Measurements from ENCODE around the gene SYNPO. TPM values are rescaled to one million over a fixed set of nuclear protein-coding genes. Genes with fewer than 3 reads are reported as not detected.

The SYNPO gene
- polyA plus RNA-seq, 4 donors = 26.7 to 106 (median 99.3) TPM

DNA sequence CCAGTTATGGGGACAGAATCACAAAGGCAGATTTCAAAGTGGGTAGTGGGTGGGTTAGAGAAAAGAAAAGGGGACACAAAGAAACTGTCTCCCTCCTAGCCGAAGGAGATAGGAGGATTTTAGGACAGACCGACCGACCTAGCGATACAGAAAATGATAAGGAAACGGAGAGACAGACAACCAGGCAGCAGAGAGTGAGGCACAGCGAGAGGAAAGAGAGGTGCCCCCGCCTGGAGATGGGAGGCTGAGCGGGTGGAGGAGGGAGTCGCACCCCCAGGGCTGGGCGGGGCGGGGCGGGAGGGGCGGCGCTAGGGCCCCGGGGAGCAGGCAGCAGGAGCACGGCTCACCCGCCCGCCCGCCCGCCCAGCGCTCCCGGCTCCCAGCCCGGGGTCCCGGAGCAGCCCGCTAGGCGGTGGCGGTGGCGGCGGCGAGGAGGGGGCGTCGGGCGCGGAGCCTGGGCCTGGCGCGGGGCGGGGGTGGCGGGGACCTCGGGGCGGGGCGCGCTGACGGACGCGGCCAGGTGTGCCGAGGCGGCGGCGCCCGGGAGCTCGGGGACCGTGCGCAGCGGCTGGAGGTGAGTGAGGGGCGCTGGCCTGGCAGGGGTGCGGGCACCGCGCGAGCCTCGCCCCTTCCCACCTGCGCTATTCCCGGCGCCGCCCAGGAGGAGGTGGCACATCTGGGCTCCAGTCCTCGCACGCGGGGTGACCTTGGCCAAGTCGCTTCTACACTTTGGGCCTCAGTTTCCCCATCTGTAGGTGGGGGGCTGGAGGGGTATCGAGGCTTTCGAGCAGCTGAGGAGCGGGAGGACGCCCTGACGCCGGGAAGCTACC is 15.9 kb upstream of the SYNPO start:
- no peak for DNase-seq (ENCODE audit: low read depth in 4 of 4, low spot score in 3 of 4)

DNA sequence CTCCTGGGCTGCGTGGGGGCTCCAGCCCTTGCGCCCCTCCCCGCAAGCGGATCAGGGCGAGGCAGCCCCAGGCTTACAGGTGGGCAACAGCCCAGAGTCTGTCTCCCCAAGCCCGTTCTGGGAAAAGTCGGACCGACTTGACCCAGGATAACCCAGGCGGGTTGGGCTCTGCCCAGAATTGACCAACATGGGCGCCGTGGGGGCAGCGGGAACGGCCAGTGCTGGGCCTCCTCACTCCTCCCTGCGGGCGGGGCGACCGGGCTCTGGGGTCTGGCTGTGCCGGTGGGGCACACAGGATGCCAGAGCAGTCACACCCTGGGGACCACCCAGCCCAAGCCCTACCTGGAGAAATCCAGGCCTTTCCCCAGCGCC is 15.3 kb upstream of the SYNPO start:
- no peak for DNase-seq (ENCODE audit: low read depth in 4 of 4, low spot score in 3 of 4)

DNA sequence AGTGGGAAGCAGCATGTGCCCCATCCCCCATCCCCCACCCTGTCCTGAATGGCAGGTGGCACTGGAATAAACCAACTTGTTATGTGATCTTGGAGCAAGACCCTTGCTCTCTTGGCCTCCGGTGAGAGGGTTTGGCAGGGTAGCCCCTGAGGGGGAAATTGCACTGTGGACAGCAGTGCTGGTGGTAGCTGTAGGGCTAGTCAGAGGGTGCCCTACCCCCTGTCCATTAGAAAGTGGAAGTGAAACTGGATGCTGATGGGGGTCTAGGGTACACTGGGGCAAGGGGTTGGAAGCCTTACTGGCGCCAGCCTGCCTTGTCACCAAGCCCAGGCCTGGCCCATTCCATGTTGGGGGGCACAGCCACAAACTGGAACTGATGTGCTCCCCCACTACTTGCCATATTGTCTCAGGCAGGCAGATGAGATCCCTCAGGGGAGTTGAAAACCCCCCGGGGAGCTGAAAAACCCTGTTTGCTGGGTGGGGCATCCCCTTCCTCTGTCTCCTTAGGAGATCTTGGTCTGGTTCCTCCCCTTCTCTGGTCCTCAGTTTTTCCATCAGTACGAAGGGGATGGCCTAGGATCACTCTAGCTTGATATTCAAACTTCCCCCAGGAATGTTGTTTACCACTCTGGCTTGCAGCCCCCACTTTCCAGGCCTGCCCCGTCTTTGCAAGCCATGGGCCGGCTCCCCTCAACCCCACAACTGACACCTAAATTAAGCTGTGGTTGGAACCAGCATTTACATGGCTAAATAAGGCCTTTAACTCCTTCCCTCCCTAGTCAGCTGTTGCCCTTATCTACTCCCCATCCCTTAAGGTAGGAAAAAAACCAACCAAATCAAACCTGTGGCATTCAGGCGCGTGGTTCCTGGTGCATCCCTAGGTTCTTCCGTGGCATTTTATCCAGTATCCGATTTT is 14.4 kb upstream of the SYNPO start:
- DNase-seq (ENCODE audit: low read depth in 4 of 4, low spot score in 3 of 4) = no peak

DNA sequence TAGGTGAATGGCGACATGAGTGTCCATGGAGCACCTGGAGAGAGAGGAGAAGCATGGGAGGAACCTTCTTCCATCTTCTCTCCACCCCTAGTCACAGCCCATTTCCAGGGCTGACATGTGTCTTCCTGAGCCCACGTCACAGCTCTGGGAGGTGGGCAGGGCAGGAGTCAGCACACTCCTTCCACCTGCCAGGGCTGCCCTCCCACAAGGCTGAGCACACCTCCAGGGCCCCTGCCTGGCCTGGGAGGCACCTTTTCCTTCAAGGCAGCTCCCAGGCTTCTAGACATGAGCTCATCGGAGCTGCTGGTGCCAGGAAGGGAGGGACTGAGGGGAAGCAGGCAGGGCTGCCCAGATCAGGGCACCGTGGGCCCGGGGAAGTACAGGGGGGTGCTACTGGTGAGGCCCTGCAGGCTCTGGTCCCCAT is 13.6 kb upstream of the SYNPO start:
- no peak for DNase-seq (ENCODE audit: low read depth in 4 of 4, low spot score in 3 of 4)

DNA sequence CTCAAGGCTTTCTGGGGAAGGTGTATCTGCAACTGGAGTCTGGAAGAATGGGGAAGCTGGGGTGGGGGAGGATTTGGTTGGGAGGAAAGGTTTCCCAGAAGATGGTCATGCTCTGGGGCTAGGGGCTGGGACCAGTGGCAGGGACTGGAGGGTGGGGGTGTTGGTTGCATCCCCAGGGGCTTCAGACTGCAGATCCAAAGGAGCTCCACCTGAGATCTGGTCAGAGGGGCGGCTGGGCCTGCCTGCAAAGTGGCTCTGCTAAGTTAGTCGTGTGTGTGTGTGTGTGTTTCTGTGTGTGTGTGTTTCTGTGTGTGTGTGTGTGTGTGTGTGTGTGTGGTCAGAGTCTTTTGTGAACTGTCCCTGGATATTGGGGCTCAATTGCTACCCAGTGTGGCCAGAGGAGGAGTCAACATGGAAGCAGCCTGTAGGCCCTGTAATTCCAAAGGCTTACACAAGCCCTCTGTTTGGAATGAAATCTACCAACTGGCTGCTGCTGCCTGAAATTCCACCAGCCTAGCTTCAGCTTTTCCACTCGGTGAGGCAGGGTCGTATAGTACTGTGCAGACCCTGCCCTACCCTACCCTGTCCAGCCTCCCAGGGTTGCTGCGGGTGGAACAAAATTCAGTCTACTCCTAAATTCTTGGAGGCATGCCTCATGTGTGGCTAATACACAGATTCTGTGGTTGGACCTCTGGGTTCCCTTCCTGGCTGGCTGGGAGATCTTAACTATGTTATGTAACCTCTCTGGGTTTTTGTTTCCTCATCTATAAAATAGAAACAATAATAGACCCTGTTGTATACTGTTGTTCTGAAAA is 12.5 kb upstream of the SYNPO start:
- no peak for DNase-seq (ENCODE audit: low read depth in 4 of 4, low spot score in 3 of 4)

DNA sequence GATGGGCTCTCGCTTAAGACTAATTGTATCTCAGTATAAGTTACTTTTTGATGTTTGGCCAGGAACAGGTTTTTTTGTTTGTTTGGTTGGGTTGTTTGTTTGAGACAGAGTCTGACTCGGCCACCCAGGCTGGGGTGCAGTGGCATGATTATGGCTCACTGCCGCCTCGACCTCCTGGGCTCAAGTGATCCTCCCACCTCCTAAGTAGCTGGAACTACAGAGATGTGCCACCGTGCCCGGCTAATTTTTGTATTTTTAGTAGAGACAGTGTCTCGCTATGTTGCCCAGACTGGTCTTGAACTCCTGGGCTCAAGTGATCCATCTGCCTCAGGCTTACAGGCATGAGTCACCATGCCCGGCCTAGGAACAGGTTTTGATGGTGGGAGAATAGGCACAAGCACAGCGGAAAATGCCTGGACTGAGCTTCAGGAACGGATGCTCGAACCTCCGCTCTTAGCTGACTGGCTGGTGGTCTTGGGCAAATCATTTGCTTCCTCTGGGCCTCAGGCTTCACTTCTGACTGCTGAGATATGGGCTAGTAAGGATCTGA is 11.4 kb upstream of the SYNPO start:
- DNase-seq (ENCODE audit: low read depth in 4 of 4, low spot score in 3 of 4) = no peak

DNA sequence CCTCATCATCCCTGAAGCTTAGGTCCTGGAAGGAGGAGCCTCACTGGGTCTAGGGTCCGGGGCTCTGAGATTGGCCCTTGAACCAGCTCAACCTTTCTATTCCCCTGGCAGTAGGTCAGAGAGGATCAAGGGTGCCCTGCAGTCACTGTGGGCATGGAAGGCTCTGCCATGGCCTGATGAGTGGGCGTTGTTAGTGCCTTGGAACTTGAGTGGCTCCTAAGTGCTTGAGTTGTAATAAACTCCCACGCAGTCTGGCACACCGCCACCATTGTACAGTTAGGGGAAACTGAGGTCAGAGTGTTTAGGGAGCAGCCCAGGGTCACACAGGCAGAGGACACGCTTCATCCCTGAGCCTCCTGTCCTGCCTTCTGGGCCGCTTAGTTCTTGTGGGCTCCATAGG is 10.4 kb upstream of the SYNPO start:
- no peak for DNase-seq (ENCODE audit: low read depth in 4 of 4, low spot score in 3 of 4)

DNA sequence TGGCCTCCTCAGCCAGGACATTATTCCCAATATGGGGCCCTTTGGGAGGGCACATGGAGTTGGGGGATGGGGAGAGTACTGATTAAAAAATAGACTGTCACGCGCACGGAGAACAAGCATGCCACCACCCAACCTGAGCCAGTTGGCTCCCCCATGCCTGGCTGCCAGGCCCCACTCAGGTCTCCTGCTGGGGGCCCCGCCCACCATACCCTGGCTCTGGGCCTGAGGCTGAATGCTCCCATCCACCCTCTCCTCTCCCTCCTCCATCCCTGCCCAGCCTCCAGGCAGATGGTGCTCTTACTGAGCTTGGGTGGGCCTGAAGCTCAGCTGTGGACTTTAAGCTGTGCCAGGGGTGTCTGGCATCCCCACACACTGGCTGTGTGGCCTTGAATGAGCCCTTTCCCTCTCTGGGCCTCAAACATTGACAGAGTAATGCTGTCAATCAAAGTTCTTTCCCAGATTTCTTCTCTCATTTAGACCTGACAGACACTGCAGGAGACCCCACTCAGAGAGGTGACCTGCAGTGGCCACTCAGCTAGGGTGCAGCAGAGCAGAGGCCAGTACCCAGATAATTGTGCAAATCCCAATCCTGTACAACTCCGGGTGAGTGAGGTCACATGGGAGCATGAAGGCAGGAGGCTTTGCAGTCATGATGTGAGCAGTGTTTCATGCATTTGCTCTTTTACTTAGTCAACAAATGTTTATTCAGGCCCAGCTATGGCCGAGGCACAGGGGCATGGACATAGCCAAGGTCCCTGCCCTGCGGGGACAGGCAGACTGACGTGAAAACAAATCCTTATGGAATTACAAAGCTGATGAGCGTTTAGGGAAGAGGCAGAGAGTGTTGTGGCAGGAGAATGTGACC is 9.8 kb upstream of the SYNPO start:
- no peak for DNase-seq (ENCODE audit: low read depth in 4 of 4, low spot score in 3 of 4)

DNA sequence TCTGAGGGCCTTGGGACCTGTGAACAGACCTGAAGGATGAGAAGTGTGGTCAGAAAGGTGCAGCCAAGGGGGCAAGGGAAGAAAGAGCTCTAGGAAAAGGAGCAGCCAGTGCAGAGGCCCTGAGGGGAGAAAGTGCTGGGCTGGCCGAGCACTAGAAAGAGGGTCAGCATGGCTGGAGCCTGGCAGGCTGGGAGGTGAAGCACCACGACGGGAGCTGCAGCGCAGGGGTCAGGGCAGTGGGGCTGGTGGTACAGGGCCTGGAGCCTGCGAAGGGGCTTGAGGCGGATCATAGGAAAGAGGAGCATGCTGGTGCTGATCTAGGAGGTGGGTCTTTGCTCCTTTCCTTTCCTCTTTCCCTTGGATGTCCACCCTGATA is 9.1 kb upstream of the SYNPO start:
- no peak for DNase-seq (ENCODE audit: low read depth in 4 of 4, low spot score in 3 of 4)

DNA sequence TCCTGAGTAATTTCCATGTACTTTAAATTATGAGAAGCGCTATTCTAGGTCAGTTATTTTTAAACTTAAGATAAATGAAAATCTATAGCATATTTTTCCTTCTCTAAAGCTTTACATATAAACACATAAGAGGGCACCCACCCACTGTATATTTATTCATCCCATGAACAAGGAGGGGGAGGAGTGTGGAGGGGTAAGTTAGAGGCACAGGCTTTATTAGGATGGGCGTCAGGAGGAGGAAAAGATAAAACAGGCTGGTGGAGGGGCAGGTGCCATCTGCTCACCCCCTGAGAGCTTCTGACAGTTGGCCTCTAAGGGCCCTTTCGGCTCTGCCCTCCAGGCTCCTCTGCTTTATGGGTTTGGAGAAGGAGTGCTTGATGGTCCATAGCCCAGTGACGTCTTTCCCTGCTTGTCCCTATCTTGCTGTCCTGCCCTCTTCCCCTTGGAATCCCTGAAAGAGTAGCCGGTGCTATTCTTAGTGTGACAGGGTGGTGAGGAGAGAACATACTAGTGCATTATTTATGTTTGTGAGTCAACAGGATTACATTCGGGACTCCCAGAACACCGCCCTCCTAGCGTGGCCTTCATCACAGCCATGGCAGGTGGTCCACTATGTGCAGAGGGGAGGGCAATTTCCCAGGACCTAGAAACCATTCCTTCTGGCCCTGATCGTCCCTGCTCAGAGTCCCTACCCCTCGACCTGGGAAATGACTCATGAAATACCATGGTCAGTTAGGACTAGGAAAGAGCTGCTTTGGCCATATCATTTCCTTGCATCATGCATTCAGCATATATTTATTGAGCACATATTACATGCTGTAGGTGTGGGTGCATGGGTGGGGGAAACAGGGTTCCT is 7.9 kb upstream of the SYNPO start:
- no peak for DNase-seq (ENCODE audit: low read depth in 4 of 4, low spot score in 3 of 4)

DNA sequence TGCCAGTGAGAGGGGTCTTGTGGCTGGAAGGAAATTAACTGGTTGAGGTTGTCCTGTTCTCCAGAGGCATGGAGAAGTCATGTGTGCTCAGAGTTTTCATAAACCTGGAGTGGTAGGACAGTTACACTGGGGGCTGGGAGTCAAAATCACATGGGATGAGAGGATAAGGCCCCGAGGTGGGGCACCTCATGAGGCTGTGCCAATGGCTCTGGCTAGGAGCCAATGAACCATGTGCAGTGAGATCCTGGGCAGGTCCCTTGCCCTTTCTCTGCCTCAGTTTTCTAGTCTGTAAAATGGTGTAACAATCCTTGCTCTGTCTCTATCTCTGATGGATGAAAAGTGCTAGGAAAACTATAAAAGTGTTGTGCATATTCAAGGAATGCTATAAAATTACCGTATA is 7.0 kb upstream of the SYNPO start:
- DNase-seq (ENCODE audit: low read depth in 4 of 4, low spot score in 3 of 4) = no peak

DNA sequence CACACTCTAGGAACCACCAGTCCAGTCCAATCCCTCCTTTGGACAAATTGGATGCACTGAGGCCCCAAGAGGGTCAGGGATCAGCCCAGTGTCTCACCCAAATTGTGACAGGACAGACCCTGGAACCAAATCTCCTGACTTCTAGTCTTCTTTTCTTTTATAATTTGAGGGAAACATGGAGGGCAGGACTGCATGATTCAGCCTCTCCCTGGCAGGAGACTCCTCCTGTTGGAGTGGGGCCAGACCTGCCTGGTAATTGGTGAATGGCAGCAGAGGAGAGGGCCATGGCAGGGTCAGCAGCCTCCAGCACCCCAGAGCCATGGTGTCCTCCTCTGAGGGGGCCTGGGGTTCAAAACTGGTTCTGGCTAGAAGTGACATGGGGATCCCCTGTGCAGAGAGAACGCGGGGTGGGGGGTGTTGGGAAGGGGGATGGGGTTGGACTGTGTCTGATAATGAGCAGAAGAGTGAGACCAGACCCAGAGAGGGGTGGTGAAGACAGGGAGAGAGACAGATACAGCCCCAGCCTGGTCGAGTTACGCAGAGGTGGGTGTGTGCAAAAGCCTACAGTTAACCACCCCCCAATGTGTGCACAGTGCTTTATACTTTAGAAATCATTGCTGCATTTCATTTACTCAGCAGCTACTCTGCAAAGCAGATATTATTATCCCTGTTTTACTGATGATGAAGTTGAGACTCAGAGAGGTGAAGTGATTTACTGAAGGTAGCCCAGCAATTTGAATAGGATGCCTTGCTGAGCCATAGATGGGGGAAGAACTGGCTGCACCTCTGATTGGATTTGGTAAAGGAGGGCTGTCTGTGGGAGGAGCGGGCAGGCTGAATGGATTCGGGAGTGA is 3.8 kb upstream of the SYNPO start:
- no peak for DNase-seq (ENCODE audit: low read depth in 4 of 4, low spot score in 3 of 4)

DNA sequence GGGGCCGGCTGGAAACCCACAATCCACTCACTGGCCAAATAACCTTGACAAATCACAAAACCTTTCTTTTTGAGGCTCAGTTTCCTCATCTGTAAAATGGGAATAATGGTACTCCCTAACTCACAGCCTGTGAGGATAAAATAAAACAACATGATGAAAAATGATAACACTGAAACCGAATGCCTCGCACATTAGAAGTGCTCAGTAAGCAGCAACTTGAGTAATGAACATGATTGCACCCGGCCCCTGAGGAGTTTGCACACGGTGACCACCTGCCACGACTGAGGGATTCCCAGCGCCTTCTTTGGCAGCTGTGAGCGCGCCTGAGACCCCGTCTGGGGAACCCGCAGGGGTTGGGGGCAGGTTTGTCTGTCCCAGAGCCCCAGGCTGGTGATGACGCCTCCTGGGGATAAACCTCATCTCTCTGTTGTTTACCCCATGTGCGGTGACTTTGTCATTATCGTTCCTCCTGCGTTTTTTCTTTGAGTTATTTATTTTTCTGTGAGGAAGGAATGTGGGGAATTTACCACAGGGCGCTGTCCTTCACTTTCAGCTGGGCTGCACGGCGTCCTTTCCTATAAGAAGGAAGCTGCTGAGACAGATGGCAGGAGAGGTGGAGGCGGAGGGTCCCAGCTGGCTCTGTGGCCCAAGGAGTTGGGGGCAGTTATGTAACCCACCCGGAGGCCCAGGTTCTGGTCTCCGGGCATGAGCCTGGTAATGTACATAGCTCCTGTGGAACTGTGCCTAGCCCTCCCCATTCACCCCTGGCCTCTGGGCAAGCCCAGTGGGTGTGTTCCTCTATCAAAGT is 3.0 kb upstream of the SYNPO start:
- no peak for DNase-seq (ENCODE audit: low read depth in 4 of 4, low spot score in 3 of 4)

DNA sequence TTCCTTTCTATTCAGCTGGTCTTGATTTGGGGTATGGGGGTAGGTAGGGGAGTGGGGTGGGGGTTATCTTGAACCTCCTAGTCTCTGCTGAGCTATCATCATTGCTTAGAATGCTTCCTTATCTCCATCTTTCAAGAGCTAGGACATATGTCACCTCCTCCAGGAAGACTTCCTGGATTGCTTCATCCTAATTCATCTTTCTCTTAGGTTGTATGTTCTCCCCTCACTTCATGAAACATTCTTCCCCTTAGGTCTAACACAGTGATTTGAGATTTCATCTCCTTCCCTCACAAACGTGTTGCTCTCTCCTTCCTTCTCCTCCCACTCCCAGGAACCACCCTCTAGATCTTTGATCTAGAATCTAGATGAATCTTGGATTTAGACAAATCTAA is 2.4 kb upstream of the SYNPO start:
- DNase-seq (ENCODE audit: low read depth in 4 of 4, low spot score in 3 of 4) = no peak

DNA sequence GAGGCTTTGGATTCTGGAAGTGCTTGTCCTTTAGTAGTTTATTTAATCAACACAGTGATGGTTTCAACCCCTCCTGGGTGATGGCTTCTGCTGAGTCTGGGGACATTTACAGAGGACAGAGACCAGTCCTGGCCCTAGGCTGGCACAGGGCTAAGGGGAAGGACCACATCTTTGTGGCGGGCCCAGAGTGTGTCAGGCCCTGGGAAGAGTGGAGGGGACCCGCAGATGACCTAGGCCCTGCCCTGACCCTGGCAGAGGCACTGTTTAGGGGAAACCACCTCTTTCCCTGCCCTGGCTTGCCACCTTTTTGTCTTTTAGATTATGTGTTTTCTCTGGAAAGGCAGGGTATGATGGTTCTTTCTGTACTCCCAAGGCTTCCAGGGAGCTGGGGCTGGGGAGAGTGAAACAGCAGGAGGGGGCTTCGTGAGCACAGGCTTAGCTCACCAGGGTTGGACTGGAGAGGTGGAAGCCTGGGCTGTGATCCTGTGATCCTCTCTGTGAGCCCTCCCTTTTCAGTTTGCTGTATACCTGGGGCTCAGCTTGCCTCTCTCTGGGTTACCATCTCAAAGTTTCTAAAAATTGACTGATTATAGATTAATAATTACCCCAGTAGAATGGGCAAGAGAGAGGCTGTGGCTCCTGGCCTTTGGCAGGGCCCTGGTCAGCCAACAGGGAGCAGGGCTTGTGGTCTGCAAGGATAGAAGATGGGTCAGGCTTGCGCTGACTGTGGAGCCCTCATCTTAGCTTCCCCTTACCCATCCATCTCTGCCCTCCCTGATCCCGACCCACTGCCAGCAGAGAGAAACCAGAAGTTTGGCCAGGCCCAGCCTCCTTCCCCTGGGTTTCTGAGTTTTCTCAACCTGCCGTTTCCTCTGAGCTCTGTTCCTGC is 1.7 kb upstream of the SYNPO start:
- DNase-seq (ENCODE audit: low read depth in 4 of 4, low spot score in 3 of 4) = no peak

DNA sequence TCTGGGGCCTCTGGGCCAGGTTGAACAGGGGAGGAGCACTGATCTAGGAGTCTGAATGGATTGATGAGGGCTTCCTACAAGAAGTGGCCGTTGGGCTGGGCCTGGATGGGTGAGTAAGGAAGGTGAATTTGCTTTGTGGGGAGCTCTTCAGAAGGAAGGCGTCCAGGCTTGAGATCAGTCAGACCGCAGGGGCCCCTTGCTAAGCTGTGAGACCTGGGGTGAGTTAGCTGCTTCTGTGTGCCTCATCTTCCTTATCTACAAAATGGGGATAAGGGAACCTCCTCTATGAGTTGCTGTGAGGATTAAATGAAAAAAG is 1.1 kb upstream of the SYNPO start:
- DNase-seq (ENCODE audit: low read depth in 4 of 4, low spot score in 3 of 4) = no peak
